GM19239 (cell line): ENCODE measurements around the gene COL4A6.
"Not testable (repeated sequence)": the region's sequence is repeated elsewhere in the genome, so short reads cannot be mapped to it uniquely, and the experiment has no call there.

ENCODE experiments used
- DNase-seq: peaks from one replicate; pipeline ENCODE4 v3.0.0; 2011; ENCODE audit warnings: low spot score; ENCODE audit not compliant: insufficient read length
- FAIRE-seq: peaks from 2 replicates; lab custom pipeline; 2011; peaks lifted over from hg19 to GRCh38; lab: Jason Lieb, UNC

Gene COL4A6

GRCh38 chrX:108438110-108438623, at the start of gene COL4A6:
COL4A6 (minus strand) TSS chrX:108438422; CDS start chrX:108438196, 226 bp downstream.
- DNase-seq (no peak), FAIRE-seq (no peak)

GRCh38 chrX:108485960-108486359, 47.7 kb upstream of the COL4A6 start:
- no peak for FAIRE-seq
- DNase-seq, result no peak

GRCh38 chrX:108484251-108484650, 46.0 kb upstream of the COL4A6 start:
- no peak for DNase-seq
- FAIRE-seq, result no peak

GRCh38 chrX:108481528-108481927, 43.3 kb upstream of the COL4A6 start:
- FAIRE-seq, DNase-seq: not testable (repeated sequence)

- no peak for DNase-seq
- no peak for FAIRE-seq
Observed at GRCh38 chrX:108473979-108474378, 35.8 kb upstream of the COL4A6 start.

- FAIRE-seq, result no peak
- DNase-seq, result no peak
Observed at GRCh38 chrX:108468486-108468885, 30.3 kb upstream of the COL4A6 start.

GRCh38 chrX:108464604-108465003, 26.4 kb upstream of the COL4A6 start:
- DNase-seq (no peak), FAIRE-seq (no peak)

GRCh38 chrX:108456971-108457477, 18.8 kb upstream of the COL4A6 start:
- DNase-seq (no peak), FAIRE-seq (no peak)

GRCh38 chrX:108453841-108454240, 15.6 kb upstream of the COL4A6 start:
- FAIRE-seq, result no peak
- DNase-seq, result no peak

GRCh38 chrX:108447303-108447702, 9.1 kb upstream of the COL4A6 start:
- FAIRE-seq, result no peak
- DNase-seq, result no peak

- DNase-seq, result no peak
- no peak for FAIRE-seq
Observed at GRCh38 chrX:108442901-108443464, 4.8 kb upstream of the COL4A6 start.

- DNase-seq (no peak), FAIRE-seq (no peak)
Observed at GRCh38 chrX:108439961-108440696, 1.9 kb upstream of the COL4A6 start.

GRCh38 chrX:108439426-108439942, 1.3 kb upstream of the COL4A6 start, which contains the start of gene COL4A5:
COL4A5 (plus strand) TSS chrX:108439838; CDS start chrX:108440126, 288 bp downstream.
- no peak for DNase-seq
- FAIRE-seq, result no peak

- FAIRE-seq (no peak), DNase-seq (no peak)
Observed at GRCh38 chrX:108437349-108438109, 693 bp downstream of the COL4A6 start.

GRCh38 chrX:108435261-108435660, 3.0 kb downstream of the COL4A6 start:
- no peak for DNase-seq
- FAIRE-seq, result no peak

GRCh38 chrX:108426262-108426661, 12.0 kb downstream of the COL4A6 start:
- DNase-seq (no peak), FAIRE-seq (no peak)

GRCh38 chrX:108420481-108420880, 17.7 kb downstream of the COL4A6 start:
- no peak for DNase-seq
- no peak for FAIRE-seq

- FAIRE-seq (no peak), DNase-seq (no peak)
Observed at GRCh38 chrX:108419401-108419800, 18.8 kb downstream of the COL4A6 start.

GRCh38 chrX:108417257-108417656, 21.0 kb downstream of the COL4A6 start:
- FAIRE-seq (no peak), DNase-seq (no peak)

GRCh38 chrX:108415891-108416290, 22.3 kb downstream of the COL4A6 start:
- FAIRE-seq (no peak), DNase-seq (no peak)
